Activated CD8-positive, alpha-beta T cell treated with anti-CD3 and anti-CD28 coated beads for 36 hours (primary cell): ENCODE results near the gene TDRD3. TPM values are rescaled to one million over a fixed set of nuclear protein-coding genes. Genes with fewer than 3 reads are reported as not detected.

ENCODE experiments used
- ATAC-seq: fragments of 200-7000 bp; cut with Tn5 transposase; one replicate; pipeline ENCODE4 v1.10.0; 2021; ENCODE audit warnings: mild to moderate bottlenecking, moderate library complexity
- CTCF ChIA-PET: fragments of 350-600 bp; sonication (Branson Sonifier 250); formaldehyde crosslinking; loops from one replicate; lab custom pipeline; 2021; ENCODE audit warnings: antibody characterized with exemption; lab: Charles Lee
- POLR2A ChIA-PET: fragments of 350-600 bp; sonication (Branson Sonifier 250); formaldehyde crosslinking; loops from one replicate; lab custom pipeline; 2021; ENCODE audit warnings: antibody characterized with exemption; lab: Charles Lee
- DNase-seq: peaks from one replicate; pipeline ENCODE4 v3.0.0-alpha.2; 2020
- H3K27ac Mint-ChIP-seq: one replicate; pipeline ENCODE4 v1.8.0; 2021; ENCODE audit warnings: mild to moderate bottlenecking, mixed read lengths
- H3K27me3 Mint-ChIP-seq: one replicate; pipeline ENCODE4 v1.8.0; 2021; ENCODE audit warnings: mixed read lengths
- H3K36me3 Mint-ChIP-seq: one replicate; pipeline ENCODE4 v1.8.0; 2021; ENCODE audit warnings: low read depth, mixed read lengths
- H3K4me1 Mint-ChIP-seq: one replicate; pipeline ENCODE4 v1.8.0; 2021; ENCODE audit warnings: low read depth, mixed read lengths
- H3K4me3 Mint-ChIP-seq: one replicate; pipeline ENCODE4 v1.8.0; 2021; ENCODE audit warnings: mild to moderate bottlenecking, moderate library complexity, mixed read lengths
- H3K9me3 Mint-ChIP-seq: one replicate; pipeline ENCODE4 v1.8.0; 2021; ENCODE audit warnings: mixed read lengths
- CTCF ChIP-seq: fragments of 200-600 bp; IDR thresholded peaks from one replicate; pipeline ENCODE4 v1.8.0; 2022; ENCODE audit warnings: antibody characterized with exemption, mild to moderate bottlenecking
- intact Hi-C: fragments of 100-400 bp; cut with micrococcal nuclease; formaldehyde crosslinking; loops from one replicate; pipeline ENCODE4 v1.10.0; 2022
- total RNA-seq, 2 experiments: library from RNA; stranded (reverse); gene quantifications; one replicate each; pipeline ENCODE4 v1.2.3, GENCODE V29; 2021

Gene TDRD3
- total RNA-seq, 2 experiments from 2014 or later = 17.1 to 19.0 TPM

GRCh38 chr13:60453490-60453889 lies 56.5 kb downstream of the TDRD3 start:
- no peaks in the 10 kb centered on the region for H3K36me3 Mint-ChIP-seq
- DNase-seq (no peak), ATAC-seq (no peak)
- no peak overlapping the region for H3K4me3 Mint-ChIP-seq
- H3K27me3 Mint-ChIP-seq = no peaks in the 10 kb centered on the region
- no peak overlapping the region for H3K27ac Mint-ChIP-seq
- CTCF ChIA-PET = no interaction called here
- H3K4me1 Mint-ChIP-seq = no peaks in the 10 kb centered on the region
- no peaks in the 10 kb centered on the region for H3K9me3 Mint-ChIP-seq
- TF ChIP-seq CTCF = no peak
- POLR2A ChIA-PET = interaction anchor here (1.0 kb wide), 1 partner anchor 13 kb away, joined by 3 read pairs; no protein-coding TSS in a partner anchor
- intact Hi-C loops = no loop called here

- ChIA-PET POLR2A (interaction anchor here (1.0 kb wide), 1 partner anchor 12 kb away, joined by 3 read pairs; no protein-coding TSS in a partner anchor), CTCF (no interaction called here)
- H3K4me1 Mint-ChIP-seq = no peaks in the 10 kb centered on the region
- intact Hi-C loops = no loop called here
- no peaks in the 10 kb centered on the region for H3K27me3 Mint-ChIP-seq
- H3K27ac Mint-ChIP-seq = no peak overlapping the region
- DNase-seq (no peak), ATAC-seq (no peak)
- H3K9me3 Mint-ChIP-seq = no peaks in the 10 kb centered on the region
- H3K4me3 Mint-ChIP-seq = no peak overlapping the region
- H3K36me3 Mint-ChIP-seq = no peaks in the 10 kb centered on the region
- TF ChIP-seq CTCF = no peak
Observed at GRCh38 chr13:60454425-60454824, 57.4 kb downstream of the TDRD3 start.

- H3K4me1 Mint-ChIP-seq = no peaks in the 10 kb centered on the region
- no peaks in the 10 kb centered on the region for H3K27me3 Mint-ChIP-seq
- no peak overlapping the region for H3K27ac Mint-ChIP-seq
- no peaks in the 10 kb centered on the region for H3K9me3 Mint-ChIP-seq
- H3K36me3 Mint-ChIP-seq = peaks cover 20% of the 10 kb centered on the region
- intact Hi-C loops = no loop called here
- ChIA-PET POLR2A (no interaction called here), CTCF (no interaction called here)
- TF ChIP-seq CTCF = no peak
- H3K4me3 Mint-ChIP-seq = no peak overlapping the region
- DNase-seq = no peak
- ATAC-seq = no peak
Observed at GRCh38 chr13:60463787-60464186, 66.8 kb downstream of the TDRD3 start.

GRCh38 chr13:60467098-60467497 lies 70.1 kb downstream of the TDRD3 start:
- CTCF ChIA-PET = interaction anchor here (2.4 kb wide), 1 partner anchor 19 kb away, joined by 10 read pairs; no protein-coding TSS in a partner anchor
- intact Hi-C loops = no loop called here
- Mint-ChIP-seq H3K9me3 (no peaks in the 10 kb centered on the region), H3K27me3 (no peaks in the 10 kb centered on the region), H3K4me3 (no peak overlapping the region), H3K27ac (no peak overlapping the region), H3K4me1 (no peaks in the 10 kb centered on the region), H3K36me3 (peaks cover 29% of the 10 kb centered on the region)
- no peak for ATAC-seq
- POLR2A ChIA-PET = interaction anchor here (0.6 to 1.3 kb wide), 2 partner anchors 13 to 101 kb away, joined by 3 read pairs; no protein-coding TSS in a partner anchor
- no peak for DNase-seq
- no peak for TF ChIP-seq CTCF

GRCh38 chr13:60479273-60479672 lies 82.3 kb downstream of the TDRD3 start:
- no peak overlapping the region for H3K27ac Mint-ChIP-seq
- H3K4me1 Mint-ChIP-seq = peaks cover 2% of the 10 kb centered on the region
- H3K27me3 Mint-ChIP-seq = no peaks in the 10 kb centered on the region
- intact Hi-C loops = no loop called here
- H3K4me3 Mint-ChIP-seq = no peak overlapping the region
- ATAC-seq = no peak
- POLR2A ChIA-PET = no interaction called here
- TF ChIP-seq CTCF = no peak
- peaks cover 23% of the 10 kb centered on the region for H3K9me3 Mint-ChIP-seq
- DNase-seq = no peak
- CTCF ChIA-PET = no interaction called here
- peaks cover 64% of the 10 kb centered on the region for H3K36me3 Mint-ChIP-seq
